ENCODE results near the gene VPREB1. TPM values are rescaled to one million over a fixed set of nuclear protein-coding genes. Genes with fewer than 3 reads are reported as not detected.

The VPREB1 gene, protein sequence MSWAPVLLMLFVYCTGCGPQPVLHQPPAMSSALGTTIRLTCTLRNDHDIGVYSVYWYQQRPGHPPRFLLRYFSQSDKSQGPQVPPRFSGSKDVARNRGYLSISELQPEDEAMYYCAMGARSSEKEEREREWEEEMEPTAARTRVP
- not detected in 2 replicates for total RNA-seq (2021)
- not detected for Bru-seq, nascent RNA
- BruChase-seq, experiment 1, labeled RNA remaining after a 2-hour chase = not detected
- BruChase-seq, experiment 2, labeled RNA remaining after a 6-hour chase = not detected
- long read RNA-seq = 0 reads

DNA sequence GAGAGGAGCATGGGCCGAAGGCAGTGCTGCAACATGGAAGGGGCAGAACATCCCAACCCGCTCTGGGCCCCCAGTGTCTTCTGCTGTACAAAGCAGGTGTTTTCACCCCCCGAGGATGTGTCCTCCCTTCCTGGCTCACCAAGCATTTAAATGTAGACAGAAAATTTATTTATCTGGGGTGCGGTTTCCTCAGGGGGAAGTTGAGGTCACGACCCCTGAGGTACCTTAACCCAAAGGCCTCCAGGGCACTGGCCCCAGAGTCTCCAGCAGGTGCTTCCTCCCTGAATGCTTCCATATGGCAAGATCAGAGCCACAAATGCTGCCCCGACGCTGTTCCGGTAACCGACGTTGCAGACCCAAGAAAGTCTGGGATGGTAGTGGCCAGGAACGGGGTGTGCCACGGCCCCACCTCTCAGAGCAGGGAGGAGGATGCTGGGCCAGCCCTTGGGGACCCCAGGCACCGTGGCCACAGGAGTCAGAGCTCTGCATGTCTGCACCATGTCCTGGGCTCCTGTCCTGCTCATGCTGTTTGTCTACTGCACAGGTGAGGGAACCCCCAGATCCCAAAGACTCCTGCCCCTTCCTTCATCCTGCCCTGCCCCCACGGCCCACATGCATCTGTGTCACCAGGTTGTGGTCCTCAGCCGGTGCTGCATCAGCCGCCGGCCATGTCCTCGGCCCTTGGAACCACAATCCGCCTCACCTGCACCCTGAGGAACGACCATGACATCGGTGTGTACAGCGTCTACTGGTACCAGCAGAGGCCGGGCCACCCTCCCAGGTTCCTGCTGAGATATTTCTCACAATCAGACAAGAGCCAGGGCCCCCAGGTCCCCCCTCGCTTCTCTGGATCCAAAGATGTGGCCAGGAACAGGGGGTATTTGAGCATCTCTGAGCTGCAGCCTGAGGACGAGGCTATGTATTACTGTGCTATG, at the start of gene VPREB1:
Gene VPREB1 (plus strand): TSS at position 471 of the 935 bp plus-strand sequence. CDS start 28 bp downstream, at position 499.
- Histone ChIP-seq H4K20me1 (ENCODE audit: insufficient read depth) (no peaks in the 10 kb centered on the region), H3K4me2 (no peak within 1 kb of the TSS), H2AFZ (no peak within 1 kb of the TSS), H3K36me3 (ENCODE audit: low read depth) (no peaks in the 10 kb centered on the region), H3F3A (ENCODE audit: insufficient read depth, low read depth) (no peaks in the 10 kb centered on the region), H3K27ac (no peak within 1 kb of the TSS), H3K4me3 (no peak within 1 kb of the TSS), H3K4me1 (replicated peaks; ENCODE audit: insufficient read depth) (no peaks in the 10 kb centered on the region), H3K27me3 (ENCODE audit: insufficient read depth, low read depth) (no peaks in the 10 kb centered on the region), H3K9me2 (ENCODE audit: insufficient read depth) (no peaks in the 10 kb centered on the region), H3K9me3 (ENCODE audit: insufficient read depth, low read depth) (no peaks in the 10 kb centered on the region), H3K79me2 (ENCODE audit: low read depth) (no peaks in the 10 kb centered on the region)
- POLR2A ChIA-PET (ENCODE audit: unreplicated experiment) = no interaction called here
- no TSS peak for BruUV-seq (replicated peaks)
- intact Hi-C loops (cut with micrococcal nuclease; ENCODE audit: unreplicated experiment) = no loop called here
- DNase-seq = no peak
- CTCF ChIA-PET = no interaction called here
- TF ChIP-seq, protein P1, sequence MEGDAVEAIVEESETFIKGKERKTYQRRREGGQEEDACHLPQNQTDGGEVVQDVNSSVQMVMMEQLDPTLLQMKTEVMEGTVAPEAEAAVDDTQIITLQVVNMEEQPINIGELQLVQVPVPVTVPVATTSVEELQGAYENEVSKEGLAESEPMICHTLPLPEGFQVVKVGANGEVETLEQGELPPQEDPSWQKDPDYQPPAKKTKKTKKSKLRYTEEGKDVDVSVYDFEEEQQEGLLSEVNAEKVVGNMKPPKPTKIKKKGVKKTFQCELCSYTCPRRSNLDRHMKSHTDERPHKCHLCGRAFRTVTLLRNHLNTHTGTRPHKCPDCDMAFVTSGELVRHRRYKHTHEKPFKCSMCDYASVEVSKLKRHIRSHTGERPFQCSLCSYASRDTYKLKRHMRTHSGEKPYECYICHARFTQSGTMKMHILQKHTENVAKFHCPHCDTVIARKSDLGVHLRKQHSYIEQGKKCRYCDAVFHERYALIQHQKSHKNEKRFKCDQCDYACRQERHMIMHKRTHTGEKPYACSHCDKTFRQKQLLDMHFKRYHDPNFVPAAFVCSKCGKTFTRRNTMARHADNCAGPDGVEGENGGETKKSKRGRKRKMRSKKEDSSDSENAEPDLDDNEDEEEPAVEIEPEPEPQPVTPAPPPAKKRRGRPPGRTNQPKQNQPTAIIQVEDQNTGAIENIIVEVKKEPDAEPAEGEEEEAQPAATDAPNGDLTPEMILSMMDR (conservative IDR thresholded peaks at IDR 0.05) = no peak
- TF ChIP-seq EZH2 (IDR thresholded peaks at IDR 0.05; ENCODE audit: low read depth) = no peak

DNA sequence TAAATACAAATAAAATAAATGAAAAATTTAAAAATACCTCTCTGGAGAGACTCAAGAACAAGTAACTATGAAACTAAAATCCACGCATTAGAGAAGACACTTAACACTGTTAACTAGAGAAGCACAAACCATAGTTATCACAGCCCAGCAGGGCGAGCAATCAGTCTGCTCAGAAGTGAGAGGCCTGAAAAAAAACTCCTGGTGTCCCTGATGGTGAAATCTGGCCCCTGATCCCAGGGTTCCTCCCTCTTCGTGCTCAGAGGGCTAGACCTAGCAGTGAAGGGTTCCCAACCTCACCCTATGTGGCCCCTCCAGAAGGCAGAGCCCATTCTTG, 49.7 kb upstream of the VPREB1 start:
- Histone ChIP-seq H3K27me3 (ENCODE audit: insufficient read depth, low read depth) (peaks cover 18% of the 10 kb centered on the region; the same call in 1 of the 2 replicates), H3K9me2 (ENCODE audit: insufficient read depth) (no peaks in the 10 kb centered on the region), H3K4me3 (no peak overlapping the region), H3K9me3 (ENCODE audit: insufficient read depth, low read depth) (no peaks in the 10 kb centered on the region), H3K4me2 (no peak overlapping the region), H3K79me2 (ENCODE audit: low read depth) (no peaks in the 10 kb centered on the region), H3F3A (ENCODE audit: insufficient read depth, low read depth) (no peaks in the 10 kb centered on the region), H3K36me3 (ENCODE audit: low read depth) (no peaks in the 10 kb centered on the region), H4K20me1 (ENCODE audit: insufficient read depth) (no peaks in the 10 kb centered on the region), H3K27ac (no peak overlapping the region), H3K4me1 (replicated peaks; ENCODE audit: insufficient read depth) (no peaks in the 10 kb centered on the region), H2AFZ (no peak overlapping the region)
- DNase-seq = no peak
- no peak for TF ChIP-seq EZH2 (IDR thresholded peaks at IDR 0.05; ENCODE audit: low read depth)
- TF ChIP-seq, protein P1 (conservative IDR thresholded peaks at IDR 0.05) = no peak
- no TSS peak for BruUV-seq (replicated peaks)
- POLR2A ChIA-PET (ENCODE audit: unreplicated experiment) = no interaction called here
- CTCF ChIA-PET = no interaction called here
- intact Hi-C loops (cut with micrococcal nuclease; ENCODE audit: unreplicated experiment) = no loop called here

DNA sequence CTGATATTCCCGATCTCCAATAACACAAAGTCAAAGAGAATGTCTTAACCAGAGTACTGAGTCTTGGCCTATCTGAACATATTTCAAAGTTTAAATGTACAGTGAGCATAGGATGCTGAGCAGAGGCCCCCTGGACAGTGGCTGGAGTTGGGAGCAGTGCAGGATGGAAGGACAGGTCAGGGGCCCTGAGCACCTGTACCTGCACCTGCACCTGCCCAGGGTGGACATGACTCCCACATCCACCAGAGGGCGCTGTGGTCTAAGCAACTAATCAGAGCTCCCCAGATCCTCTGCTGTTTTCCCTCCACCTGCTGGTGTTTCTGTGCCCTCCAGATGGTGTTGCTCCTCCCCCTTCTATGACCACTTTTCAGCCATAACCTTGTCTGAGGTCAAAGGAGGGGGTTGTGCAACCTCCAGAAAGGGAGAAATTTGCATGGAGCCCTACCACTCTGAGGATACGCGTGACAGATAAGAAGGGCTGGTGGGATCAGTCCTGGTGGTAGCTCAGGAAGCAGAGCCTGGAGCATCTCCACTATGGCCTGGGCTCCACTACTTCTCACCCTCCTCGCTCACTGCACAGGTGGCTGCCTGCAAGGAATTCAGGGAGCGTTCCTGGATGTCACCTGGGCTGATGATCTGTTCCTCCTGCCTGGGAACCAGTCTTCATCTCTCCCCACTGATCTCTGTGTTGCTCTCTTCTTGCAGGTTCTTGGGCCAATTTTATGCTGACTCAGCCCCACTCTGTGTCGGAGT, 49.1 kb upstream of the VPREB1 start:
- H3K27me3 ChIP-seq (ENCODE audit: insufficient read depth, low read depth) = peaks cover 19% of the 10 kb centered on the region; the same call in 1 of the 2 replicates
- TF ChIP-seq, protein P1 (conservative IDR thresholded peaks at IDR 0.05) = peak; percentile 83
- no peak for TF ChIP-seq EZH2 (IDR thresholded peaks at IDR 0.05; ENCODE audit: low read depth)
- H4K20me1 ChIP-seq (ENCODE audit: insufficient read depth) = no peaks in the 10 kb centered on the region
- no peak overlapping the region for H3K27ac ChIP-seq
- H3K9me2 ChIP-seq (ENCODE audit: insufficient read depth) = no peaks in the 10 kb centered on the region
- no peaks in the 10 kb centered on the region for H3K36me3 ChIP-seq (ENCODE audit: low read depth)
- ChIA-PET CTCF (no interaction called here), POLR2A (ENCODE audit: unreplicated experiment) (no interaction called here)
- H3K4me3 ChIP-seq = no peak overlapping the region
- no peak overlapping the region for H3K4me2 ChIP-seq
- intact Hi-C loops (cut with micrococcal nuclease; ENCODE audit: unreplicated experiment) = no loop called here
- H2AFZ ChIP-seq = no peak overlapping the region
- no TSS peak for BruUV-seq (replicated peaks)
- no peaks in the 10 kb centered on the region for H3K4me1 ChIP-seq (replicated peaks; ENCODE audit: insufficient read depth)
- no peaks in the 10 kb centered on the region for H3K9me3 ChIP-seq (ENCODE audit: insufficient read depth, low read depth)
- H3K79me2 ChIP-seq (ENCODE audit: low read depth) = no peaks in the 10 kb centered on the region
- no peaks in the 10 kb centered on the region for H3F3A ChIP-seq (ENCODE audit: insufficient read depth, low read depth)
- peak; percentile 53 to 67 for DNase-seq
